AG08396 (cell line): ENCODE results near the gene OR2T4.

Experiments used
- DNase-seq: peaks from one replicate; pipeline ENCODE4 v3.0.0; 2012; ENCODE audit warnings: low spot score, mixed read lengths

Gene OR2T4, protein sequence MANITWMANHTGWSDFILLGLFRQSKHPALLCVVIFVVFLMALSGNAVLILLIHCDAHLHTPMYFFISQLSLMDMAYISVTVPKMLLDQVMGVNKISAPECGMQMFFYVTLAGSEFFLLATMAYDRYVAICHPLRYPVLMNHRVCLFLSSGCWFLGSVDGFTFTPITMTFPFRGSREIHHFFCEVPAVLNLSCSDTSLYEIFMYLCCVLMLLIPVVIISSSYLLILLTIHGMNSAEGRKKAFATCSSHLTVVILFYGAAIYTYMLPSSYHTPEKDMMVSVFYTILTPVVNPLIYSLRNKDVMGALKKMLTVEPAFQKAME

GRCh38 chr1:248361121-248361715 is at the start of gene OR2T4:
Gene OR2T4 (plus strand): TSS chr1:248361665. CDS start chr1:248361665, 0 bp downstream.
- DNase-seq = no peak

- no peak for DNase-seq
Observed at GRCh38 chr1:248316796-248317195, 44.7 kb upstream of the OR2T4 start.

DNA sequence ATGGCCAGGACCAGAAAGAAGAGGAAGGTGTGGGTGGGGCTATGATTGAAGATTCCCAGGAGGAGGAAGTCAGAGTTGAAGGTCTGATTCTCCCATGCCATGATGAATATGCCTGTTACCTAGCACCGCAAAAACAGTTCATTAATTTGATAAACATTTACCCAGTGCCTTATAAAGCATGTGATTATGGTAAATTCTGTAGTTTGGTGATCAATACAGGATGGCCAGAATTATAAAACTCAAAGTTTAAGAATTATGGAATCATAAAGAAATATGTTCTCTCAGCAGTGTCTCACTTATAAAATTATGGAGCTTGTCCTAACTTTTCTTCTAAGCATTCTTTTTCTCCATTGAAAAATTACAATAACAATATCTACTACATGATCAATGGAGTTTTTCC is 37.0 kb upstream of the OR2T4 start, which contains the start of gene OR2M7:
OR2M7 (minus strand) TSS at position 101 of the 400 bp plus-strand sequence; CDS start at position 101, 0 bp downstream.
- no peak for DNase-seq

- DNase-seq = no peak
Observed at GRCh38 chr1:248343451-248343850, 18.0 kb upstream of the OR2T4 start.

DNA sequence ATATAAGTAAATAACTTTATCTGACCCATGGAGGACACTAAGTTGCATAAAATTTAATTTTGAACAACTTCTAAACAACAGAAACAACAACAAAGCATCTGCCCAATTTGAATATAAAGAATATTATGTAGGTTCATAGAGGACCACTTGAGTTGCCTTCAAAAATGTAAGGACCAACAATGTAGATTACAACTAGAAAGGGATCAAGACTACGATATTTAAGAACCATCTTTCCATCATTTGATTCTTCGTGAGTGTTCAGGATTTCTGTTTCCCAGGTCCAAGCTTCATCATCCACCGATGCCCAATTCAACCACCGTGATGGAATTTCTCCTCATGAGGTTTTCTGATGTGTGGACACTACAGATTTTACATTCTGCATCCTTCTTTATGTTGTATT is 13.0 kb upstream of the OR2T4 start, which contains the start of gene OR14C36:
OR14C36 (plus strand) TSS at position 301 of the 400 bp plus-strand sequence; CDS start at position 301, 0 bp downstream.
- DNase-seq = no peak

- DNase-seq = no peak
Observed at GRCh38 chr1:248359415-248359814, 2.0 kb upstream of the OR2T4 start.

- no peak for DNase-seq
Observed at GRCh38 chr1:248366609-248367008, 5.1 kb downstream of the OR2T4 start.

GRCh38 chr1:248372394-248372793 is 10.9 kb downstream of the OR2T4 start:
- DNase-seq = no peak

- no peak for DNase-seq
Observed at GRCh38 chr1:248373761-248374160, 12.3 kb downstream of the OR2T4 start.

- DNase-seq = no peak
Observed at GRCh38 chr1:248375446-248375845, 14.0 kb downstream of the OR2T4 start, which contains the start of gene OR2T6. Gene OR2T6 (plus strand): TSS chr1:248375746. CDS start chr1:248387609, 11,863 bp downstream.

GRCh38 chr1:248376916-248377315 is 15.5 kb downstream of the OR2T4 start:
- no peak for DNase-seq

- DNase-seq = no peak
Observed at GRCh38 chr1:248380854-248381253, 19.4 kb downstream of the OR2T4 start.

GRCh38 chr1:248388426-248388825 is 27.0 kb downstream of the OR2T4 start:
- no peak for DNase-seq

DNA sequence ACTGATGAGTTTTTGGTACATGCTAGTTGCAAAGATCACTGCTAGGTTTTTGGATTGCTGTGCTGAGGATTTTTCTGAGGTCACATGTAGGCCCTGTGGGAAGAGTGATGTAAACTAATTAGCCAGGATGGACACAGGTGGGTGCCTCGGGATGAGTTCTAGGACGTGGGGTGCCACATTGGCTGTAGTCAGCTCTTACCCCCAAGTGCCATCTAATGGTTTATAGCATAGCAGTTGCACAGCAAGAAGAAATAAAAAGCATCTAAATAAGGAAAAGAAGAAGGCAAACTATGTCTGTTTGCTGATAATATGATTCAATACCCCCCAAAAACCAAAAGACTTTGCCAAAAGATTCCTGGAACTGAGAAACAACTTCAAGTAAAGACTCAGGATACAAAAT is 31.6 kb downstream of the OR2T4 start:
- DNase-seq = no peak

- no peak for DNase-seq
Observed at GRCh38 chr1:248402748-248403147, 41.3 kb downstream of the OR2T4 start, which contains the start of gene OR2T1. Gene OR2T1 (plus strand): TSS chr1:248403048. CDS start chr1:248406148, 3,100 bp downstream.

- DNase-seq = peak; percentile 11
Observed at GRCh38 chr1:248404024-248404423, 42.6 kb downstream of the OR2T4 start.

GRCh38 chr1:248406721-248407692 is 45.5 kb downstream of the OR2T4 start:
- DNase-seq = no peak
